HG02588 (cell line): ENCODE data around the gene PDE4DIP.
A peak's percentile ranks its signal among the peaks of the same experiment; 100 is the strongest.
"Not testable (repeated sequence)": the region's sequence is repeated elsewhere in the genome, so short reads cannot be mapped to it uniquely, and the experiment has no call there.

Experiments
- ATAC-seq: cut with Tn5 transposase; IDR thresholded peaks from one replicate; pipeline ENCODE4 v1.9.1; 2021; ENCODE audit warnings: mild to moderate bottlenecking, moderate library complexity; ENCODE audit not compliant: unreplicated experiment

PDE4DIP gene

GRCh38 chr1:148967580-148967979 lies 123.4 kb downstream of the PDE4DIP start:
- not testable (repeated sequence) for ATAC-seq

- not testable (repeated sequence) for ATAC-seq
Measured at GRCh38 chr1:148968682-148969081, 124.5 kb downstream of the PDE4DIP start.

- not testable (repeated sequence) for ATAC-seq
Measured at GRCh38 chr1:148969126-148969525, 124.9 kb downstream of the PDE4DIP start.

- ATAC-seq: peak; percentile 44
Measured at GRCh38 chr1:148975453-148975852, 131.2 kb downstream of the PDE4DIP start.

- peak; percentile 76 for ATAC-seq
Measured at GRCh38 chr1:148975866-148976537, 131.8 kb downstream of the PDE4DIP start.

- ATAC-seq: not testable (repeated sequence)
Measured at GRCh38 chr1:148977785-148978184, 133.6 kb downstream of the PDE4DIP start.

- not testable (repeated sequence) for ATAC-seq
Measured at GRCh38 chr1:148989378-148989777, 145.2 kb downstream of the PDE4DIP start.

- ATAC-seq: not testable (repeated sequence)
Measured at GRCh38 chr1:148990233-148990788, 146.1 kb downstream of the PDE4DIP start.

GRCh38 chr1:148991818-148992217 lies 147.6 kb downstream of the PDE4DIP start:
- not testable (repeated sequence) for ATAC-seq

- ATAC-seq: not testable (repeated sequence)
Measured at GRCh38 chr1:148992364-148992763, 148.1 kb downstream of the PDE4DIP start.

GRCh38 chr1:148996449-148997224 lies 152.4 kb downstream of the PDE4DIP start:
- not testable (repeated sequence) for ATAC-seq

GRCh38 chr1:148997405-148997804 lies 153.2 kb downstream of the PDE4DIP start:
- ATAC-seq: not testable (repeated sequence)

GRCh38 chr1:149002664-149003063 lies 158.4 kb downstream of the PDE4DIP start:
- not testable (repeated sequence) for ATAC-seq

- ATAC-seq: not testable (repeated sequence)
Measured at GRCh38 chr1:149008326-149008725, 164.1 kb downstream of the PDE4DIP start.

- not testable (repeated sequence) for ATAC-seq
Measured at GRCh38 chr1:149008769-149009168, 164.5 kb downstream of the PDE4DIP start.

GRCh38 chr1:149009761-149010160 lies 165.5 kb downstream of the PDE4DIP start:
- not testable (repeated sequence) for ATAC-seq

- ATAC-seq: not testable (repeated sequence)
Measured at GRCh38 chr1:149012599-149012998, 168.4 kb downstream of the PDE4DIP start.

GRCh38 chr1:149013513-149013912 lies 169.3 kb downstream of the PDE4DIP start:
- not testable (repeated sequence) for ATAC-seq

- ATAC-seq: not testable (repeated sequence)
Measured at GRCh38 chr1:149015522-149015921, 171.3 kb downstream of the PDE4DIP start.

- ATAC-seq: not testable (repeated sequence)
Measured at GRCh38 chr1:149016626-149017025, 172.4 kb downstream of the PDE4DIP start.

- ATAC-seq: not testable (repeated sequence)
Measured at GRCh38 chr1:149018577-149018976, 174.3 kb downstream of the PDE4DIP start.

- not testable (repeated sequence) for ATAC-seq
Measured at GRCh38 chr1:149024327-149024726, 180.1 kb downstream of the PDE4DIP start.
